ENCODE results near the gene NCKAP5L.

The NCKAP5L gene

GRCh38 chr12:49767333-49767732 lies 60.9 kb downstream of the NCKAP5L start:
- DNase-seq (ENCODE audit: extremely low spot score) = no peak
- TF ChIP-seq CTCF (IDR thresholded peaks at IDR 0.05; ENCODE audit: control extremely low read depth, extremely low read depth, low read depth, missing control alignments) = no peak
- ChIA-PET CTCF (interaction anchor here (1.0 to 6.5 kb wide), 9 partner anchors 10 to 129 kb away, joined by 3 to 81 read pairs (median 6); partner anchors contain the start of gene TMBIM6), POLR2A (interaction anchor here (0.8 kb wide), 1 partner anchor 26 kb away, joined by 3 read pairs; the partner anchor contains the start of gene TMBIM6)

GRCh38 chr12:49766115-49766455 lies 62.1 kb downstream of the NCKAP5L start:
- CTCF ChIA-PET = interaction anchor here (1.4 to 6.5 kb wide), 6 partner anchors 9 to 128 kb away, joined by 3 to 81 read pairs (median 12); partner anchors contain the start of gene TMBIM6
- no peak for TF ChIP-seq CTCF (IDR thresholded peaks at IDR 0.05; ENCODE audit: control extremely low read depth, extremely low read depth, low read depth, missing control alignments)
- no peak for DNase-seq (ENCODE audit: extremely low spot score)
- POLR2A ChIA-PET = no interaction called here

- no peak for TF ChIP-seq CTCF (IDR thresholded peaks at IDR 0.05; ENCODE audit: control extremely low read depth, extremely low read depth, low read depth, missing control alignments)
- ChIA-PET CTCF (interaction anchor here (0.8 to 6.5 kb wide), 15 partner anchors 8 to 310 kb away, joined by 3 to 81 read pairs (median 6); partner anchors contain the start of gene TMBIM6), POLR2A (interaction anchor here (0.5 to 1.5 kb wide), 4 partner anchors 23 to 140 kb away, joined by 3 to 5 read pairs (median 4); partner anchors contain the start of gene TMBIM6)
- no peak for DNase-seq (ENCODE audit: extremely low spot score)
Observed at GRCh38 chr12:49764126-49764525, 64.1 kb downstream of the NCKAP5L start.

GRCh38 chr12:49763006-49763591 lies 65.1 kb downstream of the NCKAP5L start:
- POLR2A ChIA-PET = interaction anchor here (1.5 kb wide), 1 partner anchor 22 kb away, joined by 6 read pairs; the partner anchor contains the start of gene TMBIM6

GRCh38 chr12:49762468-49762847 lies 65.8 kb downstream of the NCKAP5L start:
- ChIA-PET POLR2A (interaction anchor here (1.5 kb wide), 1 partner anchor 21 kb away, joined by 6 read pairs; the partner anchor contains the start of gene TMBIM6), CTCF (interaction anchor here (0.7 to 6.5 kb wide), 31 partner anchors 10 to 135 kb away, joined by 3 to 81 read pairs (median 6); partner anchors contain the start of genes BCDIN3D, NCKAP5L and TMBIM6)
- TF ChIP-seq CTCF (IDR thresholded peaks at IDR 0.05; ENCODE audit: control extremely low read depth, extremely low read depth, low read depth, missing control alignments) = no peak
- no peak for DNase-seq (ENCODE audit: extremely low spot score)

More at GRCh38 chr12:49763006-49763591, 65.1 kb downstream of the NCKAP5L start:
- peak; percentile 85 for TF ChIP-seq CTCF (IDR thresholded peaks at IDR 0.05; ENCODE audit: control extremely low read depth, extremely low read depth, low read depth, missing control alignments)
- CTCF ChIA-PET = interaction anchor here (0.7 to 6.5 kb wide), 31 partner anchors 9 to 135 kb away, joined by 3 to 81 read pairs (median 6); partner anchors contain the start of genes BCDIN3D, NCKAP5L and TMBIM6
- DNase-seq (ENCODE audit: extremely low spot score) = peak; percentile 78

- DNase-seq (ENCODE audit: extremely low spot score) = no peak
- CTCF ChIA-PET = interaction anchor here (0.7 to 6.5 kb wide), 31 partner anchors 9 to 134 kb away, joined by 3 to 81 read pairs (median 6); partner anchors contain the start of genes BCDIN3D, NCKAP5L and TMBIM6
- TF ChIP-seq CTCF (IDR thresholded peaks at IDR 0.05; ENCODE audit: control extremely low read depth, extremely low read depth, low read depth, missing control alignments) = no peak
- POLR2A ChIA-PET = interaction anchor here (1.5 kb wide), 1 partner anchor 20 kb away, joined by 6 read pairs; the partner anchor contains the start of gene TMBIM6
Observed at GRCh38 chr12:49761677-49762467, 66.3 kb downstream of the NCKAP5L start.
